AG09319 (cell line): ENCODE measurements around the gene SLC16A2.
"Not testable (repeated sequence)": the region's sequence is repeated elsewhere in the genome, so short reads cannot be mapped to it uniquely, and the experiment has no call there.

Source experiments
- DNase-seq: peaks from one replicate; pipeline ENCODE4 v3.0.0-alpha.2; 2010; ENCODE audit warnings: low read depth; ENCODE audit errors: extremely low read depth
- CTCF ChIP-seq: IDR thresholded peaks from 2 replicates; pipeline ENCODE4 v1.5.1; 2011; ENCODE audit warnings: low read depth, mild to moderate bottlenecking, inconsistent platforms, low read length, moderate library complexity

Gene SLC16A2

GRCh38 chrX:74452199-74452481 lies 30.8 kb downstream of the SLC16A2 start:
- no peak for TF ChIP-seq CTCF
- no peak for DNase-seq

- no peak for TF ChIP-seq CTCF
- no peak for DNase-seq
These were observed 31.9 kb downstream of the SLC16A2 start for GRCh38 chrX:74453178-74453577.

- DNase-seq: not testable (repeated sequence)
These were observed 32.9 kb downstream of the SLC16A2 start for GRCh38 chrX:74454233-74454632.

GRCh38 chrX:74458736-74459135 lies 37.4 kb downstream of the SLC16A2 start:
- TF ChIP-seq CTCF: no peak
- DNase-seq: no peak

- DNase-seq: no peak
- TF ChIP-seq CTCF: no peak
These were observed 40.1 kb downstream of the SLC16A2 start for GRCh38 chrX:74461384-74461783.

- TF ChIP-seq CTCF: no peak
- DNase-seq: no peak
These were observed 43.4 kb downstream of the SLC16A2 start for GRCh38 chrX:74464722-74465121.

GRCh38 chrX:74465424-74465823 lies 44.1 kb downstream of the SLC16A2 start:
- DNase-seq: no peak
- TF ChIP-seq CTCF: peak; percentile 17

GRCh38 chrX:74467656-74468055 lies 46.4 kb downstream of the SLC16A2 start:
- TF ChIP-seq CTCF: no peak
- no peak for DNase-seq

GRCh38 chrX:74473116-74473515 lies 51.8 kb downstream of the SLC16A2 start:
- not testable (repeated sequence) for DNase-seq
